C4-2B (cell line): Measurements from ENCODE around the gene ABHD12.
A peak's percentile ranks its signal among the peaks of the same experiment; 100 is the strongest.

Experiments used
- H3K27ac ChIP-seq: fragments of 450-650 bp; 2 replicates; pipeline ENCODE4 v1.5.1; 2017
- CTCF ChIP-seq: fragments of 450-650 bp; conservative IDR thresholded peaks from 2 replicates; pipeline ENCODE4 v1.5.1; 2017; ENCODE audit warnings: mild to moderate bottlenecking
- ZFX ChIP-seq: fragments of 450-650 bp; IDR thresholded peaks from 2 replicates; pipeline ENCODE4 v1.6.1; 2017

ABHD12 gene

GRCh38 chr20:25325997-25326396 lies 64.6 kb downstream of the ABHD12 start:
- no peak for TF ChIP-seq CTCF
- TF ChIP-seq ZFX, result no peak
- no peak overlapping the region for H3K27ac ChIP-seq

- H3K27ac ChIP-seq, result no peak overlapping the region
- TF ChIP-seq ZFX, result no peak
- TF ChIP-seq CTCF, result no peak
These were observed 65.6 kb downstream of the ABHD12 start for GRCh38 chr20:25325073-25325472.

- TF ChIP-seq CTCF (no peak), ZFX (no peak)
These were observed 66.2 kb downstream of the ABHD12 start for GRCh38 chr20:25324412-25324811.

GRCh38 chr20:25323496-25324246 lies 67.0 kb downstream of the ABHD12 start:
- no peak overlapping the region for H3K27ac ChIP-seq
- TF ChIP-seq ZFX (no peak), CTCF (no peak)

More at GRCh38 chr20:25324412-25324811, 66.2 kb downstream of the ABHD12 start:
- no peak overlapping the region for H3K27ac ChIP-seq

GRCh38 chr20:25321991-25322390 lies 68.6 kb downstream of the ABHD12 start:
- no peak overlapping the region for H3K27ac ChIP-seq
- no peak for TF ChIP-seq CTCF
- no peak for TF ChIP-seq ZFX

GRCh38 chr20:25321262-25321831 lies 69.3 kb downstream of the ABHD12 start:
- H3K27ac ChIP-seq, result peak overlapping the region; percentile 5; the same call in 1 of the 2 replicates
- TF ChIP-seq CTCF (no peak), ZFX (no peak)

GRCh38 chr20:25320035-25320800 lies 70.4 kb downstream of the ABHD12 start:
- no peak for TF ChIP-seq CTCF
- TF ChIP-seq ZFX, result no peak
- no peak overlapping the region for H3K27ac ChIP-seq
